Measurements from ENCODE around the gene SMS.

DNA sequence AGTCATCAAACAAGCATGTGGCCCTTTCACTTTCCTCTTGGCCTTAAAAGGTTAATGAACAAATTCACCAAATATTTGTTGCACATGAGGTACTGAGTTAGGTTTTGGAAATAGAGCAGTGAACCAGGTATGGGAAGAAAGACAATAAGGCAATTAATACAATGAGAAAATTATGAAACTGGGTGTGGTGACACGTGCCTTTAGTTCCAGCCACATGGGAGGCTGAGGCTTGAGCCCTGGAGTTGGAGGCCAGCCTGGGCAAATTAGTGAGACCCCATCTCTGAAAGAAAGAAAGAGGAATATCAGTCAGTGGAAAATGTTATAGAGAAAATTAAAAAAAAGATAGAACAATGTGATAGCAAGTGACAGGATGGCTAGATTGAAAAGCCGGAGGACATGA, 99.7 kb downstream of the SMS start:
- TF ChIP-seq CTCF (IDR thresholded peaks at IDR 0.05), result no peak
- no peak for TF ChIP-seq POLR2A (IDR thresholded peaks at IDR 0.05)
